Measurements from ENCODE around the gene WDR49.

Gene WDR49

GRCh38 chr3:167572991-167573390 lies 80.8 kb downstream of the WDR49 start:
- H3K27ac ChIP-seq (ENCODE audit: low read depth, low read length, poor library complexity, severe bottlenecking), result no peak overlapping the region
- no peaks in the 10 kb centered on the region for H3K4me1 ChIP-seq (ENCODE audit: insufficient read depth, low read length, severe bottlenecking)
- no peaks in the 10 kb centered on the region for H3K9me3 ChIP-seq (ENCODE audit: low read length)
- no peak overlapping the region for H2AFZ ChIP-seq (ENCODE audit: low read length)
- H3K79me2 ChIP-seq (ENCODE audit: insufficient read depth, low read length), result no peaks in the 10 kb centered on the region
- no peaks in the 10 kb centered on the region for H3F3A ChIP-seq (ENCODE audit: insufficient read depth, low read length)
- no peak overlapping the region for H3K9ac ChIP-seq (ENCODE audit: low read length)
- no peaks in the 10 kb centered on the region for H3K9me2 ChIP-seq (ENCODE audit: low read depth, low read length)
- TF ChIP-seq CTCF (IDR thresholded peaks at IDR 0.05; ENCODE audit: low read length) (no peak), EZH2 (IDR thresholded peaks at IDR 0.05; ENCODE audit: borderline replicate concordance, low read length) (no peak)
- H3K27me3 ChIP-seq (ENCODE audit: insufficient read depth, low read length), result no peaks in the 10 kb centered on the region
- no peaks in the 10 kb centered on the region for H3K36me3 ChIP-seq (ENCODE audit: insufficient read depth, low read length)
- no peaks in the 10 kb centered on the region for H4K20me1 ChIP-seq (ENCODE audit: insufficient read depth, low read length)
- H3K4me3 ChIP-seq (ENCODE audit: low read depth, low read length, poor library complexity, severe bottlenecking), result no peak overlapping the region
- no peak overlapping the region for H3K4me2 ChIP-seq (ENCODE audit: low read length)

- TF ChIP-seq EZH2 (IDR thresholded peaks at IDR 0.05; ENCODE audit: borderline replicate concordance, low read length), result no peak
- no peak for TF ChIP-seq CTCF (IDR thresholded peaks at IDR 0.05; ENCODE audit: low read length)
- Histone ChIP-seq H4K20me1 (ENCODE audit: insufficient read depth, low read length) (no peaks in the 10 kb centered on the region), H3K27me3 (ENCODE audit: insufficient read depth, low read length) (no peaks in the 10 kb centered on the region), H2AFZ (ENCODE audit: low read length) (no peak overlapping the region), H3K9me3 (ENCODE audit: low read length) (no peaks in the 10 kb centered on the region), H3K4me1 (ENCODE audit: insufficient read depth, low read length, severe bottlenecking) (no peaks in the 10 kb centered on the region), H3K4me2 (ENCODE audit: low read length) (no peak overlapping the region), H3K36me3 (ENCODE audit: insufficient read depth, low read length) (no peaks in the 10 kb centered on the region), H3K27ac (ENCODE audit: low read depth, low read length, poor library complexity, severe bottlenecking) (no peak overlapping the region), H3K79me2 (ENCODE audit: insufficient read depth, low read length) (no peaks in the 10 kb centered on the region), H3F3A (ENCODE audit: insufficient read depth, low read length) (no peaks in the 10 kb centered on the region), H3K4me3 (ENCODE audit: low read depth, low read length, poor library complexity, severe bottlenecking) (no peak overlapping the region), H3K9me2 (ENCODE audit: low read depth, low read length) (no peaks in the 10 kb centered on the region), H3K9ac (ENCODE audit: low read length) (no peak overlapping the region)
These were observed 85.1 kb downstream of the WDR49 start for GRCh38 chr3:167568634-167569033.

GRCh38 chr3:167565489-167565888 lies 88.3 kb downstream of the WDR49 start:
- H3K9me3 ChIP-seq (ENCODE audit: low read length), result no peaks in the 10 kb centered on the region
- no peak overlapping the region for H3K9ac ChIP-seq (ENCODE audit: low read length)
- H2AFZ ChIP-seq (ENCODE audit: low read length), result no peak overlapping the region
- no peak overlapping the region for H3K4me2 ChIP-seq (ENCODE audit: low read length)
- H3K27ac ChIP-seq (ENCODE audit: low read depth, low read length, poor library complexity, severe bottlenecking), result no peak overlapping the region
- H3K4me1 ChIP-seq (ENCODE audit: insufficient read depth, low read length, severe bottlenecking), result no peaks in the 10 kb centered on the region
- H3K36me3 ChIP-seq (ENCODE audit: insufficient read depth, low read length), result no peaks in the 10 kb centered on the region
- TF ChIP-seq EZH2 (IDR thresholded peaks at IDR 0.05; ENCODE audit: borderline replicate concordance, low read length), result no peak
- TF ChIP-seq CTCF (IDR thresholded peaks at IDR 0.05; ENCODE audit: low read length), result no peak
- no peaks in the 10 kb centered on the region for H3K27me3 ChIP-seq (ENCODE audit: insufficient read depth, low read length)
- no peaks in the 10 kb centered on the region for H4K20me1 ChIP-seq (ENCODE audit: insufficient read depth, low read length)
- no peaks in the 10 kb centered on the region for H3F3A ChIP-seq (ENCODE audit: insufficient read depth, low read length)
- H3K9me2 ChIP-seq (ENCODE audit: low read depth, low read length), result no peaks in the 10 kb centered on the region
- H3K79me2 ChIP-seq (ENCODE audit: insufficient read depth, low read length), result no peaks in the 10 kb centered on the region
- H3K4me3 ChIP-seq (ENCODE audit: low read depth, low read length, poor library complexity, severe bottlenecking), result no peak overlapping the region
